Stimulated activated effector memory CD8-positive, alpha-beta T cell treated with anti-CD3 and anti-CD28 coated beads, Interleukin-12 subunit alpha, Interleukin-12 subunit beta, amount 100 ng/mL, for 72 hours (primary cell): ENCODE results near the gene TAS2R60.
"Not testable (repeated sequence)": the region's sequence is repeated elsewhere in the genome, so short reads cannot be mapped to it uniquely, and the experiment has no call there.

Experiments used
- ATAC-seq: fragments of 150-1000 bp; cut with Tn5 transposase; 2 replicates; pipeline ENCODE4 v1.10.0; 2021
- DNase-seq, 2 donors: peaks; one replicate each; pipeline ENCODE4 v3.0.0; 2021 to 2022; ENCODE audit warnings: low spot score in 2 of 2
- H3K27ac Mint-ChIP-seq: one replicate; pipeline ENCODE4 v1.8.0; 2022; ENCODE audit warnings: mild to moderate bottlenecking, mixed read lengths
- H3K36me3 Mint-ChIP-seq: one replicate; pipeline ENCODE4 v1.8.0; 2022; ENCODE audit warnings: mild to moderate bottlenecking, mixed read lengths
- H3K4me1 Mint-ChIP-seq: one replicate; pipeline ENCODE4 v1.8.0; 2022; ENCODE audit warnings: mixed read lengths
- H3K4me3 Mint-ChIP-seq: one replicate; pipeline ENCODE4 v1.8.0; 2022; ENCODE audit warnings: mild to moderate bottlenecking, mixed read lengths
- H3K9me3 Mint-ChIP-seq: one replicate; pipeline ENCODE4 v1.8.0; 2022; ENCODE audit warnings: mixed read lengths

Gene TAS2R60

GRCh38 chr7:143472071-143472689, 28.9 kb downstream of the TAS2R60 start:
- not testable (repeated sequence) for H3K4me3 Mint-ChIP-seq, H3K9me3 Mint-ChIP-seq, ATAC-seq

GRCh38 chr7:143477501-143478150, 34.4 kb downstream of the TAS2R60 start, which contains the start of gene TAS2R41:
Gene TAS2R41 (plus strand): TSS chr7:143477873. CDS start chr7:143477873, 0 bp downstream.
- Mint-ChIP-seq H3K4me1 (no peaks in the 10 kb centered on the region), H3K9me3 (no peaks in the 10 kb centered on the region), H3K27ac (no peak within 1 kb of the TSS), H3K4me3 (no peak within 1 kb of the TSS), H3K36me3 (no peaks in the 10 kb centered on the region)
- ATAC-seq (peak; percentile 26), DNase-seq (no peak)

More at GRCh38 chr7:143472071-143472689, 28.9 kb downstream of the TAS2R60 start:
- not testable (repeated sequence) for DNase-seq, H3K36me3 Mint-ChIP-seq, H3K27ac Mint-ChIP-seq, H3K4me1 Mint-ChIP-seq

- no peaks in the 10 kb centered on the region for H3K36me3 Mint-ChIP-seq
- H3K4me3 Mint-ChIP-seq, result no peak overlapping the region
- H3K9me3 Mint-ChIP-seq, result no peaks in the 10 kb centered on the region
- ATAC-seq (no peak), DNase-seq (no peak)
- no peak overlapping the region for H3K27ac Mint-ChIP-seq
- H3K4me1 Mint-ChIP-seq, result no peaks in the 10 kb centered on the region
These were observed 36.0 kb downstream of the TAS2R60 start for GRCh38 chr7:143479055-143479766.

- Mint-ChIP-seq H3K27ac (no peak overlapping the region), H3K9me3 (no peaks in the 10 kb centered on the region), H3K36me3 (no peaks in the 10 kb centered on the region), H3K4me3 (no peak overlapping the region), H3K4me1 (no peaks in the 10 kb centered on the region)
- no peak for ATAC-seq
- DNase-seq, result no peak
These were observed 37.2 kb downstream of the TAS2R60 start for GRCh38 chr7:143480501-143480900.

GRCh38 chr7:143484119-143484518, 40.9 kb downstream of the TAS2R60 start:
- no peak overlapping the region for H3K4me3 Mint-ChIP-seq
- no peaks in the 10 kb centered on the region for H3K9me3 Mint-ChIP-seq
- ATAC-seq (no peak), DNase-seq (no peak)
- no peaks in the 10 kb centered on the region for H3K4me1 Mint-ChIP-seq
- no peak overlapping the region for H3K27ac Mint-ChIP-seq
- no peaks in the 10 kb centered on the region for H3K36me3 Mint-ChIP-seq

- Mint-ChIP-seq H3K4me3 (no peak overlapping the region), H3K9me3 (no peaks in the 10 kb centered on the region), H3K27ac (no peak overlapping the region), H3K36me3 (no peaks in the 10 kb centered on the region), H3K4me1 (no peaks in the 10 kb centered on the region)
- DNase-seq (no peak), ATAC-seq (no peak)
These were observed 41.8 kb downstream of the TAS2R60 start for GRCh38 chr7:143485094-143485493.

GRCh38 chr7:143485500-143485899, 42.2 kb downstream of the TAS2R60 start:
- Mint-ChIP-seq H3K9me3 (no peaks in the 10 kb centered on the region), H3K4me1 (no peaks in the 10 kb centered on the region), H3K27ac (no peak overlapping the region), H3K4me3 (no peak overlapping the region), H3K36me3 (no peaks in the 10 kb centered on the region)
- DNase-seq (no peak), ATAC-seq (no peak)

- not testable (repeated sequence) for H3K9me3 Mint-ChIP-seq, H3K4me3 Mint-ChIP-seq, H3K27ac Mint-ChIP-seq, ATAC-seq, H3K4me1 Mint-ChIP-seq, DNase-seq, H3K36me3 Mint-ChIP-seq
These were observed 43.0 kb downstream of the TAS2R60 start for GRCh38 chr7:143486266-143486665.

GRCh38 chr7:143487061-143487460, 43.8 kb downstream of the TAS2R60 start:
- peaks cover 4% of the 10 kb centered on the region for H3K4me1 Mint-ChIP-seq
- ATAC-seq, result no peak
- DNase-seq, result no peak
- no peak overlapping the region for H3K27ac Mint-ChIP-seq
- H3K9me3 Mint-ChIP-seq, result no peaks in the 10 kb centered on the region
- no peaks in the 10 kb centered on the region for H3K36me3 Mint-ChIP-seq
- H3K4me3 Mint-ChIP-seq, result no peak overlapping the region

- no peak overlapping the region for H3K4me3 Mint-ChIP-seq
- H3K27ac Mint-ChIP-seq, result no peak overlapping the region
- H3K9me3 Mint-ChIP-seq, result no peaks in the 10 kb centered on the region
- no peaks in the 10 kb centered on the region for H3K36me3 Mint-ChIP-seq
- DNase-seq (no peak), ATAC-seq (no peak)
- H3K4me1 Mint-ChIP-seq, result peaks cover 9% of the 10 kb centered on the region
These were observed 44.3 kb downstream of the TAS2R60 start for GRCh38 chr7:143487566-143487965.

- ATAC-seq (peak; percentile 48), DNase-seq (no peak)
These were observed 47.6 kb downstream of the TAS2R60 start for GRCh38 chr7:143490717-143491306.

GRCh38 chr7:143492043-143492471, 48.8 kb downstream of the TAS2R60 start:
- peaks cover 17% of the 10 kb centered on the region for H3K4me1 Mint-ChIP-seq
- H3K4me3 Mint-ChIP-seq, result no peak overlapping the region
- no peaks in the 10 kb centered on the region for H3K36me3 Mint-ChIP-seq
- ATAC-seq (peak; percentile 40), DNase-seq (no peak)
- no peak overlapping the region for H3K27ac Mint-ChIP-seq
- no peaks in the 10 kb centered on the region for H3K9me3 Mint-ChIP-seq

More at GRCh38 chr7:143490717-143491306, 47.6 kb downstream of the TAS2R60 start:
- no peak overlapping the region for H3K4me3 Mint-ChIP-seq
- peaks cover 17% of the 10 kb centered on the region for H3K4me1 Mint-ChIP-seq
- no peaks in the 10 kb centered on the region for H3K36me3 Mint-ChIP-seq
- no peaks in the 10 kb centered on the region for H3K9me3 Mint-ChIP-seq
- H3K27ac Mint-ChIP-seq, result no peak overlapping the region

GRCh38 chr7:143492799-143493739, 49.8 kb downstream of the TAS2R60 start:
- ATAC-seq (peak; percentile 31), DNase-seq (no peak)
- Mint-ChIP-seq H3K4me1 (peaks cover 17% of the 10 kb centered on the region), H3K36me3 (no peaks in the 10 kb centered on the region), H3K4me3 (no peak overlapping the region), H3K9me3 (no peaks in the 10 kb centered on the region), H3K27ac (no peak overlapping the region)

- DNase-seq (no peak), ATAC-seq (peak; percentile 58)
- Mint-ChIP-seq H3K9me3 (no peaks in the 10 kb centered on the region), H3K36me3 (no peaks in the 10 kb centered on the region), H3K4me1 (peaks cover 17% of the 10 kb centered on the region), H3K4me3 (no peak overlapping the region), H3K27ac (no peak overlapping the region)
These were observed 50.5 kb downstream of the TAS2R60 start for GRCh38 chr7:143493751-143494150.
